Measurements from ENCODE around the gene DUOXA2.

Gene DUOXA2

GRCh38 chr15:45164914-45165313 lies 50.8 kb downstream of the DUOXA2 start:
- DNase-seq: no peak

- no peak for DNase-seq
Measured at GRCh38 chr15:45165536-45165935, 51.4 kb downstream of the DUOXA2 start.

GRCh38 chr15:45166834-45167630 lies 52.9 kb downstream of the DUOXA2 start:
- peak; percentile 73 to 84 for DNase-seq

GRCh38 chr15:45167631-45168205 lies 53.6 kb downstream of the DUOXA2 start:
- DNase-seq: no peak
